ENCODE measurements around the gene OR2S2.
A peak's percentile ranks its signal among the peaks of the same experiment; 100 is the strongest.
"Not testable (repeated sequence)": the region's sequence is repeated elsewhere in the genome, so short reads cannot be mapped to it uniquely, and the experiment has no call there.

OR2S2 gene

GRCh38 chr9:35915681-35916294, 42.2 kb downstream of the OR2S2 start:
- DNase-seq (ENCODE audit: low read depth) = no peak
- no peak for TF ChIP-seq CTCF (IDR thresholded peaks at IDR 0.05; ENCODE audit: low read length, missing control alignments)
- H3K4me3 ChIP-seq (replicated peaks; ENCODE audit: low read depth, low read length) = no peak overlapping the region

- H3K4me3 ChIP-seq (replicated peaks; ENCODE audit: low read depth, low read length) = no peak overlapping the region
- DNase-seq (ENCODE audit: low read depth) = peak; percentile 52
- no peak for TF ChIP-seq CTCF (IDR thresholded peaks at IDR 0.05; ENCODE audit: low read length, missing control alignments)
Measured at GRCh38 chr9:35914301-35914807, 43.6 kb downstream of the OR2S2 start.

GRCh38 chr9:35913429-35913828, 44.5 kb downstream of the OR2S2 start:
- not testable (repeated sequence) for H3K4me3 ChIP-seq (replicated peaks; ENCODE audit: low read depth, low read length); DNase-seq (ENCODE audit: low read depth)

- H3K4me3 ChIP-seq (replicated peaks; ENCODE audit: low read depth, low read length) = no peak overlapping the region
- TF ChIP-seq CTCF (IDR thresholded peaks at IDR 0.05; ENCODE audit: low read length, missing control alignments) = no peak
- DNase-seq (ENCODE audit: low read depth) = no peak
Measured at GRCh38 chr9:35912791-35913400, 45.1 kb downstream of the OR2S2 start.

GRCh38 chr9:35911690-35912089, 46.3 kb downstream of the OR2S2 start:
- TF ChIP-seq CTCF (IDR thresholded peaks at IDR 0.05; ENCODE audit: low read length, missing control alignments) = no peak
- no peak for DNase-seq (ENCODE audit: low read depth)
- no peak overlapping the region for H3K4me3 ChIP-seq (replicated peaks; ENCODE audit: low read depth, low read length)

GRCh38 chr9:35910613-35911359, 47.2 kb downstream of the OR2S2 start:
- peak; percentile 66 for TF ChIP-seq CTCF (IDR thresholded peaks at IDR 0.05; ENCODE audit: low read length, missing control alignments)
- no peak overlapping the region for H3K4me3 ChIP-seq (replicated peaks; ENCODE audit: low read depth, low read length)
- peak; percentile 82 for DNase-seq (ENCODE audit: low read depth)

All from fibroblast of pulmonary artery (primary cell).